Measurements from ENCODE around the gene CPVL.

DNA sequence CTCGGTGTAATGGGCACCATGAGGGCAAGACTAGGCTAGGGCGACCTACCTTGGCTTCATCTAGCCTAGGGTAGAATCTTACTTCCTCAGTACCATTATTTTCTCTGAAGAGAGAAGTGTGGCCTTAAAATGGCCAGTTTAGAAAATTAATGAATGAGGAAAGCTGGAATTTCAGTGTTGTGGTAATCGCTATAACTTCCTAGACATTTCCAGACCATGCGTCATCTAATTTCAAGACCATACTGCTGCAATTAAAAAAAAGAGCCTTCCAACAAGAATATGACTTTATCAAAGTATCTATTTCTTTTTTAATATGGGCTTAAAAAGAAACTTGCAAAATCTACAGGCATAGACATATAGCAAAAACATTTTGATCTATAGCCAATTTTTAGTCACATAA is 68.5 kb downstream of the CPVL start:
- TF ChIP-seq, protein P1, sequence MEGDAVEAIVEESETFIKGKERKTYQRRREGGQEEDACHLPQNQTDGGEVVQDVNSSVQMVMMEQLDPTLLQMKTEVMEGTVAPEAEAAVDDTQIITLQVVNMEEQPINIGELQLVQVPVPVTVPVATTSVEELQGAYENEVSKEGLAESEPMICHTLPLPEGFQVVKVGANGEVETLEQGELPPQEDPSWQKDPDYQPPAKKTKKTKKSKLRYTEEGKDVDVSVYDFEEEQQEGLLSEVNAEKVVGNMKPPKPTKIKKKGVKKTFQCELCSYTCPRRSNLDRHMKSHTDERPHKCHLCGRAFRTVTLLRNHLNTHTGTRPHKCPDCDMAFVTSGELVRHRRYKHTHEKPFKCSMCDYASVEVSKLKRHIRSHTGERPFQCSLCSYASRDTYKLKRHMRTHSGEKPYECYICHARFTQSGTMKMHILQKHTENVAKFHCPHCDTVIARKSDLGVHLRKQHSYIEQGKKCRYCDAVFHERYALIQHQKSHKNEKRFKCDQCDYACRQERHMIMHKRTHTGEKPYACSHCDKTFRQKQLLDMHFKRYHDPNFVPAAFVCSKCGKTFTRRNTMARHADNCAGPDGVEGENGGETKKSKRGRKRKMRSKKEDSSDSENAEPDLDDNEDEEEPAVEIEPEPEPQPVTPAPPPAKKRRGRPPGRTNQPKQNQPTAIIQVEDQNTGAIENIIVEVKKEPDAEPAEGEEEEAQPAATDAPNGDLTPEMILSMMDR (conservative IDR thresholded peaks at IDR 0.05 in 1 of 2, IDR thresholded peaks at IDR 0.05 in 1 of 2; ENCODE audit: low read depth in 1 of 2, low read length in 2 of 2) = no peak
- no peak for TF ChIP-seq EZH2 (IDR thresholded peaks at IDR 0.05; ENCODE audit: low read length, missing control alignments)

Measured in fibroblast of lung (primary cell).